Measurements from ENCODE around the gene CXCL17.
"Not testable (repeated sequence)": the region's sequence is repeated elsewhere in the genome, so short reads cannot be mapped to it uniquely, and the experiment has no call there.

Gene CXCL17

GRCh38 chr19:42461700-42462324 is 19.1 kb upstream of the CXCL17 start:
- DNase-seq, result no peak

DNA sequence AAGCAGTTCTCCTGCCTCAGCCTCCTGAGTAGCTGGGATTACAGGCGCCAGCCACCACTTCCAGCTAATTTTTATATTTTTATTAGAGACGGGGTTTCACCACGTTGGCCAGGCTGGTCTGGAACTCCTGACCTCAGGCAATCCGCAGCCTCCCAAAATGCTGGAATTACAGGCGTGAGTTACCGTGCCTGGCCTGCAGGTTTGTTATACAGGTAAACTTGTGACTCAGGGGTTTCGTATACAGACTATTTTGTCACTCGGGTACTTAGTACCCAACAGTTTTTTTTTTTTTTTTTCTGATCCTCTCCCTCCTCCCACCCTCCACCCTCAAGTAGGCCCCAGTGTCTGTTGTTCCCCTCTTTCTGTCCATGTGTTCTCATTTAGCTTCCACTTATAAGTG is 18.5 kb upstream of the CXCL17 start:
- not testable (repeated sequence) for DNase-seq

GRCh38 chr19:42459926-42460325 is 17.2 kb upstream of the CXCL17 start:
- no peak for DNase-seq

GRCh38 chr19:42455621-42456081 is 12.9 kb upstream of the CXCL17 start:
- no peak for DNase-seq

GRCh38 chr19:42455086-42455485 is 12.3 kb upstream of the CXCL17 start:
- no peak for DNase-seq

DNA sequence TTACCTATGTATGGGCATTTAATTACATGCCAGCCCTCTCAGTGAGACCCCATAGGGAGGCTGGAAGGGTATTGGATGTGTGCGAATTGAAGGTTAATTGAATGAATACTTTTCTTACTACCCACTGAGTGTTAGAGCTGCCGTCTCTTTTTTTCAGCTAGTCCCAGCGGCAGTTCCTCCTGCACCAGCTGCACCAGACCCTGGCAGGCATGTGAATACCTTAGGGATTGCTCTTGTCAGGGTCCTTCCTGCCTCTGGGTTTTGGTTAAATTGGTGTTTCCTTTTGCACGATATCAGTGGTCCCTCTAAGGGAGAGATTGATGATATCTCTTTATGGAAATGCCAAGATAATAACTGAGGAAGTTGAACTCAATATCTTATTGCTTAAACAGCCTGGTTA is 9.8 kb upstream of the CXCL17 start:
- DNase-seq, result no peak

- DNase-seq, result peak; percentile 82
These were observed 7.7 kb upstream of the CXCL17 start for GRCh38 chr19:42450314-42450934.

GRCh38 chr19:42448306-42448705 is 5.6 kb upstream of the CXCL17 start:
- not testable (repeated sequence) for DNase-seq

- DNase-seq, result no peak
These were observed 3.2 kb upstream of the CXCL17 start for GRCh38 chr19:42445948-42446347.

DNA sequence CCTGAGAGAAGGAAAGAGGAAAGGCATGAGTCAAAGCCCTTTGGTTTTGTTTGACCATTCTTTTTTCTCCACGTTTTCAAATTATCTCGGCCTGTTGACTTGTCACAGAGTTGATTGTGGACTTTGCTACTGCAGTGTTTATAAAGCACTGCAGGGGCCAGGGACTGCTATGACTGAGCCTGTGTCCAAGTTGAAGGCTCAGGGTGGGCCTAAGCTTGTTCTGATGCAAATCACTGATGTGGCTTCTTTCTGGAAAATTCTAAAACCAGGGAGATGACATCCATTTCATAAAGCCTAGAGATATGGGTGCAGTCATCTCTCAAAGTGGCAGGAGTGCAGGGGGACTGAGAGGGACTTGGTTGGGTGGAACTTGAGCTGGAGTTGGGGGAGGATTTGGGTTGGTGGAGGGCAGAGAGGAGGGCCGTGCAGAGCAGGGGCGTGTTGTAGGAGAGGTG is 1.2 kb upstream of the CXCL17 start:
- DNase-seq, result peak; percentile 58

GRCh38 chr19:42441049-42441445 is 1.7 kb downstream of the CXCL17 start:
- DNase-seq, result no peak

DNA sequence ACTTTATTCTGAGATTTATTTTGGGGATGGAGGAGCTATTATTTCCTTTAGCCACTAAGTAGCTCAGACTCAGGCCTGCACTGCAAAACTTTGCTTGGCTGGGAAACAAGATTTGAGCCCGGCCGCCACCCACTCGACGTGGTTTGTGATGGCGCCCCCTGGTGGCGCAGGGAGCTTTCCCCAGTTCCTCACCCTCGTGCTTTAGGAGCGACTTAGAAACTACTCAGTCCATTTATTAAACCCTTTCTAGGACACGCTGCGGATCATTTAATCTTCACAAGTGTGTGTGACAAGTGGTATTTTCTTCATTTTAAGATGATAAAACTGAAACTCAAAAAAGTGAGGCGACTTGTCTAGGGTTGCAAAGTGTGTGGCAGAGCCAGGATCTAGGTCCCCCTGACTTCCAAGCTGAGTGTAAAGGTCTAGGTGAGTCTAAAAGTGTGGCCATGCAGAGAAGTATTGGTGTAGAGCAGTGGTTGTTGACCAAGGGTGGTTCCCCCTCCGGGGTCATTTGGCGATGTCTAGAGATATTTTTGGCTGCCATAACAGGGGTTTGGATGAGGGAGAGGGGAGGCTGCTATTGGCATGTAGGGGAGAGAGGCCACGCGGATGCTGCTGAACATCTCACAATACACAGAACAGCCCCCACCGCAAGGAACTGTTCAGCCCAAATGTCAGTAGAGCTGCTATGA is 2.2 kb downstream of the CXCL17 start:
- peak; percentile 43 for DNase-seq

DNA sequence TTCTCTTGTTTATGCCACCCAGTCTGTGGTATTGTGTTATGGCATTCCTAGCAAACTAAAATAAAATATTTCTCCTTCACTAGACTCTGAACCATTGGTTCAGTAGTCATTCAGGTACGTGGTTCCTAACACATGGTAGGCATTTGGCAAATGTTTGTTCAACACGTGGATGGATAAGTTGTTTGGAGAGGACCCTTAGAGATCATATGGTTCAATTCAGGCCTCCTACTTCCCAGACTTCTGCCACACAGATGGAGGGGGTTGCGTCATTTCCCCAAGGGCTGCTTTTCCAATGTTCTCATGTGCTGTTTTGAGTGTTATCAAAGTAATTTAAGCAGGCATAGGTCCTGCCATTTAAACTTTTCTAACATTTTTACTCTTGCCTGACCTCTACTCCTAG is 6.7 kb downstream of the CXCL17 start:
- DNase-seq, result no peak

GRCh38 chr19:42435316-42435715 is 7.4 kb downstream of the CXCL17 start:
- DNase-seq, result no peak

DNA sequence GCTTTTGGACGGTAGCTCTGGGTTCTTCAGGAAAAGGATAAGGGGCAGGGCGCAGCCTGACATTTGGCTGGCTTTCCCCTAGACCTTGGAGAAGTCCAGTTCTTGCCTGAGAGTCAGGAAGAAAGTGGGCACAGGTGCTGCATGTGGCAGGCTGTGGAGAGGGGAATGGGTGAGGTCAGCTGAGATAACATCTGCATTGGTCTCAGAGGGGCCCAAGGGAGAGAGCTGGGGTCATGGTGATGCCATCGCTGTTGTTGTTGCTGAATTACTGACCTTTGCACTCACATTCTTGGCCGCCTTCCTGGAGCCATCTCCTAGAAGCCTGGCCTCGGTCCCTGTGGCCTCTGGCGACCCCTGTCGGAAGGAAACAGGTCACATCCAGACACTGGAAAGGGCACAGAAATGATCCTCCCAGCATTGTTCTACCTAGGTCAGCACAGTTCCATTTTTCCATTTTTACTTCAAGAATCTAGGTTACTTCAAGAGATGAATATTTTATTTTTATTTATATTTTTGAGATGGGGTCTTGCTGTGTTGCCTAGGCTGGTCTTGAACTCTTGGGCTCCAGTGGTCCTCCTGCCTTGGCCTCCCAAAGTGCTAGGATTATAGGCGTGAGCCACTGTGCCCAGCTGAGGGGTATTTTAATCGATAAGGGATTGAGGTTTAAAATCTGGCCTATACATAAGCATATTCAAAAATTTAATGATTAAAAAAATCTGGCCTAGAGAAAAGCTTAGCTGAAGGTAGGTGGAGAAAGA is 9.1 kb downstream of the CXCL17 start:
- peak; percentile 55 for DNase-seq

DNA sequence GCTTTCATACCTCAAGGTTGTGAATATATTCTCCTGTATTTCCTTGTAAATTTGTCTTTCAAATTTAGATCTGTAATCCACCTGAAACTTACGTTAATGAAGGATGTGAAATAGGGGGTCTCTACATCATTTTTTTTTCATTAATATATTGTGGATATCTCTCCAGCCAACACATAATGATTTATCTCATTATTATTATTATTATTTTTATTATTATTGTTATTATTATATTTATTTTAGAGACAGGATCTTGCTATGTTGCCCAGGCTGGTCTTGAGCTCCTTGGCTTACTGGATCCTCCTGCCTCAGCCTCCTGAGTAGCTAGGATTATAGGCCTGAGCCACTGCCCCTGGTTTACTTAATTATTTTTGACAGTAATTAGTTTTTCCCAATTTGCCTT is 11.3 kb downstream of the CXCL17 start:
- no peak for DNase-seq

DNA sequence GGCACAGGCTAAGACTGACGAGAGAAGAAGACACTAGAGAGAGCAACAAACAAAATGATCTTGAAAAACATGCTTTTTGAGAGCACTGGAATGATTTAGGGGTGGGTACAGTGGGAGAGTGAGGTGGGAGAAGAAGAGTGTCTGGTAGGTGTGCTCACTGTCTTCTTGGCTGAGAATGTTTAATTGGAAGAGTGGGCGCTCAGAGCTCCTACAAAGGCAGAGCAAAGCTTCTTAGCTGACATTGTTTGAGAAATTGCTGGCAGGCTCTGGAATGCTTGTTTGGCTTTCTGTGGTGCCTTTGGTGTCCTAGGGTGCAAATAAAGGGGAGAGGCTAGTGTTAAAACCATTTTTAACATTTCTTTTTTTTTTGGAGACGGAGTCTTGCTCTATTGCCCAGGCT is 14.1 kb downstream of the CXCL17 start:
- no peak for DNase-seq

DNA sequence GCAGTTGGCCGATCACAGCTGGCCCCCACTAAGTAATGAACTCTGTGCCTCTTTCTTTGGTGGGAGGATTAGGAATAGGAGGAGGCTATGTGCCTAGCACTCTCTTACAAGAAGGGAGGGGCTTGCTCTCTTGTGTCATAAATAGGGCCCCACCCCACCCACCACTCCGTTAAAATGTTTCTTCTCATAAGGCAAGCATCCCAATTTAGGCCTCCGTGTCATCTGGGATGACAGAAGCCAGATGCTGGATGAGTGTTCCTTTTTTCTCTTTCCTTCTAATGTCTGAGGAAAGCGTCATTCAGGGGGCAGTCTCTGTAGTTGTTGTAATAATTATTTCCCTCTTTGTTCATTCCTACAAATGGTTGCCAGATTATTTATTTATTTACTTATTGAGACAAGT is 15.4 kb downstream of the CXCL17 start, which contains the start of gene LIPE:
TSS of gene LIPE (minus strand) at position 76 of the 400 bp plus-strand sequence. CDS start 239 bp downstream, outside the sequence.
- DNase-seq, result no peak

- DNase-seq, result no peak
These were observed 16.1 kb downstream of the CXCL17 start for GRCh38 chr19:42426643-42427042.

DNA sequence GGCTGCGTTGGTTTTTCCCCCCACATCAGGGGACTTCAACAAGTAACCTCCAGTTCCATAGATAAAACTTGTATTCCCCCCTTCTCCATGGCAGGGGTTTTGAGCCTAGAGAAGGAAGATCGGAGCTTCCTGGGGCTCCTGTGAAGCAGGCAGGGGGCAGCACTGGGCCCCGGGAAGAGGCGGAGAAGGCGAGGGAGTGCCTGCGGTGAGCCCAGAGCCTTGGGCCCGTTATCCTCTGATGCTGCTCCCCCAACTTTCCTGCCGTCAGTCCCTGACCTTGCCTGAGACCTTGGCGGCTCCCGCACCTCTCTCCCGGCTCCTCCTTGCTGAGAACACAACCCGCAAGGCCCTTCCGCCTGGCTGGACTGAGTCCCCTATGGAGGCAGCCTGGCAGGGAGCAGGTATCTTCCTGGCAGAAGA is 18.0 kb downstream of the CXCL17 start:
- no peak for DNase-seq

GRCh38 chr19:42424345-42424707 is 18.4 kb downstream of the CXCL17 start:
- no peak for DNase-seq

DNA sequence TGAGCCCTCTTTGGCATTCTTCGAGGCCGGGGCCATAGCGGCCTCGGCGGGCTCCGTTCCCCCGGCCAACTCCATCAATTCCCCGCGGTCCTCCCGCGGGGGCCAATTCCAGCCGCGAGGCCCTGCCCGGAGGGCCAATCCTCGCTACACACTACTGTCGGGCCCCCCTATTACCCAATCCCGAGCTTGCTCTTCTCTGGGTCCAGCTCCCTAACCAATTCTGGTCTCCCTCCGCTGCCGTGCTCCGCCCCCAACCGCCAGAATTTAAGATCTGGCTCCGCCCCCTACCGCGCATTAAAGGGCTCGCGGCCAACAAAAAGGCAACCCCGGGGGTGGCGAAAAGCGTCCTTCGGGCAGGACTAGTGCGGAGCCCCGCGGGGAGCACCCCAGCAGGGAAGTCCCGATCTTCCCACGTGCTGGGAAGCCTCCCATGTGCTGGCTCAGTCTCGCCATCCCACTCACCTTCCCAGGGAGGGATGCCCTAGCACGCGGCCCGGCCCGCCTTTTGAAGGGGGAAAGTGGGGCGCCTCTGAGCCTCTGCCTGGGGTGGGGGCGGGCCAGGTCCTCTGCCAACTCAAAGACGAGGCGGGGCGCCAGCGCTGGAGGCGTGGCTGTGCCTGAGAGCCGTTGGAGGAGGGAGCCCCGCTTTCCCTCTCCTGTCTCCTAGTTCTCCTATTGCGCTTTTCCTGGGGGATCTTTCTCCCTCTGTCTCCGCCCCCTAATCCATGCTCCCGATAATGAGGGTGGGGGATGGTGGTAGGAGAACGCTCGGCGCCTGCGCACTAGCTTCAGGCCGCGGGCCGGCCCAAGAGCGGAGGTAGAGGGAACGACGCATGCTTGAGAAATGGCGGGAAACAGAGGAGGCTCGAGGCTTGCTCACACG is 19.0 kb downstream of the CXCL17 start:
- DNase-seq, result peak; percentile 83
